ENCODE measurements around the gene GPC5.

- TF ChIP-seq CTCF (conservative IDR thresholded peaks at IDR 0.05; ENCODE audit: low read length) = no peak
- no peak for TF ChIP-seq EZH2phosphoT487 (IDR thresholded peaks at IDR 0.05; ENCODE audit: borderline replicate concordance, low read depth, low read length)
Measured at GRCh38 chr13:92602560-92602959, 1204.1 kb downstream of the GPC5 start.

Measured in OCI-LY7 (cell line).